Stimulated activated CD8-positive, alpha-beta memory T cell treated with anti-CD3 and anti-CD28 coated beads, Interleukin-15, amount 100 ng/mL, for 48 hours (primary cell): ENCODE results near the gene OR7G2.
"Not testable (repeated sequence)": the region's sequence is repeated elsewhere in the genome, so short reads cannot be mapped to it uniquely, and the experiment has no call there.

Experiments
- DNase-seq, 2 donors: peaks; one replicate each; pipeline ENCODE4 v3.0.0-alpha.2; 2020; ENCODE audit warnings: low read depth in 2 of 2

Gene OR7G2

DNA sequence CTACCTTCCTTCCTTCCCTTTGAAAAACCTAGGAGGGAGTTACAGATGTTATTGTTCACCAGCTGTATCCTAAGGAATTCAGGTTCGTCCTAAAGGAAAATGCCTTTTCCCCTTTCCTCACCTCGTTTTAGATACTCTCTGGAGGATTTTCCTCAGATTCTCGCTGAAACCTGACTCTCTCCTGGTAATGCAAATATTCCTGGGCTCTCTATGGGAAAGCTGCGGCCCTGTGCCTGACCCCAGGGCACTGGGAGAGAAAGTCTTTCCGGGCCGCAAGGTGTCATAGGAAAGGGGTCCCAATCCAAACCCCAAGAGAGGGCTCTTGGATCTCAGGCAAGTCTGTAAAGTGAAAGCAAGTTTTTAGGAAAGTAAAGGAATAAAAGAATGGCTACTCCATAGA, 33.5 kb downstream of the OR7G2 start:
- no peak for DNase-seq

DNA sequence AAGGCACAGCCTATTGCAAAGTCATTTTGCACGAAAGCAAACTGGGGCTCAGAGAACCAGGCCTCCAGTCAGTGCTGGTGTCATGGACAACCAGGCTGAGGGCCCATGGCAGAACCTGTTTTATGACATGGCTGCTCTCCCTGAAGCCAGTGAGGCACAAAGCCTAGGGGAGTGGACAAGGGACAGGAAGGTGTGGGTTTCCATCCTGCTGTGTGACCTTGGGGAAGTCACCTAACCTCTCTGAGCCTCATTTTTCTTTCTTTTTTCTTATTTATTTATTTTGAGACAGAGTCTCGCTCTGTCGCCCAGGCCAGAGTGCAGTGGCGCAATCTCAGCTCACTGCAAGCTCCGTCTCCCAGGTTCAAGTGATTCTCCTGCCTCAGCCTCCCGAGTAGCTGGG, 35.6 kb downstream of the OR7G2 start:
- DNase-seq: not testable (repeated sequence)

DNA sequence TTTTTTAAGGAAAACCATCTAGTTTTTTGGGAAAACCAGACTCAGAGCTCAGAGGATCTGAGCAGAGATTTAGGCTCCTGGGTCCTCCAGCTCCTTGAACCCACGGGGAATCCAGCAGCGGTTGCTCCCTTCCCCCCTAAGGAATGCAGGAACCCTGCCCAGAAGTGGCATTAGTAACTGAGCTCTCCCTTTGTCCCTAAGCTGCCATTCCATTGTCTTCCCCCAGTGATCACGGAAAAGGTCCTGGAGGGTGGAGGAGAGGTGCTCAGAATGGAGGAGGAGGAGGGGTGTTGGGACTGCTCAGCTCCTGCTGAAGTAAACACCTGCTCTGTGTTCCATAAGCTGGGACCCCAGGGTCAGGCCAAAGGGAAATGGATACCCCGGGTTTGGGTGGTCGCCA, 37.2 kb downstream of the OR7G2 start:
- no peak for DNase-seq

DNA sequence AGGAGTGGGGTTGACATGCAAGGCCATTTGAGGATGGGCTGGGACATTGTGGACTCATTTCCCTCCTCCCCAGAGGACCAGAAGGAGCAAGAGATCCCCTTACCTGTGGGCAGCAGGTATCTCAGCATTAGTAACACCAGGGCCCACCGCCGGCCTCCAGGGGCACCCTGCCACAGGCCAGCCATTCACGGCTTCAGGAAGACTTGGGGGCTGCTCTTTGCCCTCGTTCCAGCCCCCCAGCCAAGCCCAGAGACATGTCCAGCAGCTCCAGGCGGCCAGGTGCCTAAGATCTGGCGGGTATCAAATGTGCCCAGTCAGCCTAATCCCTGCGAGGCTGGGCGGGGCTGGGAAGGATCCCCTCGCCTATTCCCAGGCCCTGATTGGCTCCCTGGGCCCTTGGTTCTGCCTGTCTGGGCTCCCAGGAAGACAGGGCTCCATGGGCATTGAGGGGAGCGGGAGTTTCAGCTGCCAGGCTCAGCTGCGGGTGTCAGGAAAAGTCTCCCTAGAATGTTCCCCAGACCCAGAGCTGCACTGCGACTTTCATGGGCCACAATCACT, 41.7 kb downstream of the OR7G2 start:
- no peak for DNase-seq

DNA sequence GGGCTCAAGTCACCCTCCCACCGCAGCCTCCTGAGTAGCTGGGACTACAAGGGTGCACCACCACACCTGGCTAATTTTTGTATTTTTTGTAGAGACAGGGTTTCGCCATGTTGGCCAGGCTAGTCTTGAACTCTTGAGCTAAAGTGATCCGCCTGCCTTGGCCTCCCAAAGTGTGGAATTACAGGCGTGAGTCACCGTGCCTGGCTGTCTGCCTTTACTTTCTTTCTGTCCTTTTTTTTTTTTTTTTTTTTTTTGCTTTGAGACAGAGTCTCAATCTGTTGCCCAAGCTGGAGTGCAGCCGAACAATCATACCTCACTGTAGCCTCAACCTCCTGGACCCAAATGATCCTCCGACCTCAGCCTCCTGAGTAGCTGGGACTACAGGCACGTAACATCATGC, 45.4 kb downstream of the OR7G2 start:
- DNase-seq: no peak

DNA sequence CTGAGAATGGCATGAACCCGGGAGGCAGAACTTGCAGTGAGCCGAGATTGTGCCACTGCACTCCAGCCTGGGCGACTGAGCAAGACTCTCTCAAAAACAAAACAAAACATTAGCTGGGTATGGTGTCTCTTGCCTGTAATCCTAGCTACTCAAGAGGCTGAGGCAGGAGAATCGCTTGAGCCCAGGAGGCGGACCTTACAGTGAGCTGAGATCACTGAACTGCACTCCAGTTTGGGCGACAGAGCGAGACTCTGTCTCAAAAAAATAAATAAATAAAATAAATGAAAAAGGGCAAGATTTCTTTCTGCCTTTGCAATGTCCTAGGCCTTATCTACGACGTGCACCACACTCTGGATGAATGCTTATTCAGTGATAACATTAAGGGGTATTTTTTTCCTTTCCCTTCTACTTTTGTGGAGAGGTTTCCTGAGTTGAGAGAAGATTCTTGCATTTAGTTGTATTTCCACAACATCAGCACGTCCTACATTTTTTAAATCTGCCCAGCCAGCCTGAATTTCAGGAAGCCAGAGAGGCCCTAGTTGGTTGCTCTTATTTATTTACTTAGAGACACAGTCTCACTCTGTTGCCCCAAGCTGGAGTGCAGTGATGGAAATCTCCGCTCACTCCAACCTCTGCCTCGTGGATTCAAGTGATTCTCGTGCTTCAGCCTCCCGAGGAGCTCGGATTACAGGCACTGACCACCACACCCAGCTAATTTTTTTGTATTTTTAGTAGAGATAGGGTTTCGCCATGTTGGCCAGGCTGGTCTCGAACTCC, 46.5 kb downstream of the OR7G2 start:
- no peak for DNase-seq

DNA sequence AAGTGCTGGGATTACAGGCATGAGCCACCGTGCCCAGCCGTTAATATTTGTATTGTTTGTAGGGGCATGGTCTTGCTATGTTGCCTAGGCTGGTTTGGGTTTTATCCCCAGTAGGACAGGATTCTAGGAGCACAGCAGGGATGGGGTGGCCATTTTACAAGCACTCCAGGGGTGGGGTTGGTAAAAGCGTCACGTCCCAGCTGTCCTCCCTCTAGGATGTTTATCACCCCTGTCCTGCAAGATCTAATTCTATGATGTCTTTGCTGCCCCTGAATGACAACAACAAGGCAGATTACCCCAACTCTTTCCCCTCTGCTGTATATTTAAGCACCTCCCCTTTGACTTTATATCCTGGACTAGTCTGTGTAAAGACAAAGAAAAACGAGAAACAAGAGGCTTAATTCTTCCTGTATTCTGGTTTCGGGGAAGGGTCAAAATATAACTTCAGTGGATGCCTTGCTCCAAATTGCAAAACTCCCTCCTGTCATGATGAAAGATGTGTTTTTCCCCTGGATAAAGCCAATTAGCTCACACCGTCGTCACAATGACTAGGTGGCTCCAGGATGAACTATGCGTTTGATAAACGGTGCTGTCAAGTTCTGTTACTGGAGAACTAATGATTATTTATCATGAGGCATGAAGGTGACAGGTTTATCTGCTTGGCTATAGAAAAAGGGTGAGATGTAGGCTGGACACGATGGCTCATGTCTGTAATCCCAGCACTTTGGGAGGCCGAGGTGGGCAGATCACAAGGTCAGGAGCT, 48.2 kb downstream of the OR7G2 start:
- DNase-seq: no peak

DNA sequence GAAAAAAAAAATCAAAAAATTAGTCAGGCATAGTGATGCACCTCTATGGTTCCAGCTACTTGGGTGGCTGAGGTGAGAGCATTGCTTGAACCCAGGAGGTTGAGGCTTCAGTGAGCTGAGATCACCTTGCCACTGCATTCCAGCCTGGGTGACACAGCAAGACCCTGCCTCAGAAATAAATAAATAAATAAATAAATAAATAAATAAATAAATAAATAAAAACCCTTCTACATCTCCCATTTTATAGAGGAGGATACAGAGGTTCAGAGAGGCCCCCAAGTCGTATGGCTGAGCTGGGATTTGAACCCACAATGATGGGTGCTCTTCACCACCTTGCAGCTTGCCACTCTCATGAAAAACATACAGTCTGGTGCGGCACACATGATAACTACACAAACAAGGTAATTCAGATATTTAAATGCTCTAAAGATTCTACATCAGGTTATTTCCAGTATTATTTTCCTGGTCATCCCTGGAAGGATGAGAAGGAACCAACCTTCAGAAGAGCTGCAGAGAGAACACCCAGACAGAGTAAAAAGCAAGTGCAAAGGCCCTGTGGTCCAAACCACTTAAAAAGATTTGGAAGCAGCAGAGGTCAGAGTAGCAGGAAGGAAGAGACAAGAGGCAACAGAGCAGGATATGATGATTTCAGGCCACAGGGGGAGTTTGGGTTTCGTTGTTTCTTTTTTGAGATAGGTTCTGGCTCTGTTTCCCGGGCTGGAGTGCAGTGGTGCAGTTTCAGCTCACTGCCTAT, 49.6 kb downstream of the OR7G2 start:
- no peak for DNase-seq

DNA sequence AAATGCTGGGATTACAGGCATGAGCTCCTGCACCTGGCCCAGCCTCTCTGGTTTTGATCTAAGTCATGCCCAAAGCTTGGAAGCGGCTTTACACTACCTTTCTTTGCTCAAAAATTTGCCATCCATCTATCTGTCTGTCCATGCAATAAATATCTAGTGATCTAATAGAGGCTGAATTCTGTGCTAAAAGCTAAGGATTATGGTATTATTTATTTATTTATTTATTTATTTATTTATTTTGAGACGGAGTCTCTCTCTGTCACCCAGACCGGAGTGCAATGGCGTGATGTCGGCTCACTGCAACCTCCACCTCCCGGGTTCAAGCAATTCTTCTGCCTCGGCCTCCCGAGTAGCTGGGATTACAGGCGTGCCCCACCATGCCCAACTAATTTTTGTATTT, 51.1 kb downstream of the OR7G2 start:
- not testable (repeated sequence) for DNase-seq

DNA sequence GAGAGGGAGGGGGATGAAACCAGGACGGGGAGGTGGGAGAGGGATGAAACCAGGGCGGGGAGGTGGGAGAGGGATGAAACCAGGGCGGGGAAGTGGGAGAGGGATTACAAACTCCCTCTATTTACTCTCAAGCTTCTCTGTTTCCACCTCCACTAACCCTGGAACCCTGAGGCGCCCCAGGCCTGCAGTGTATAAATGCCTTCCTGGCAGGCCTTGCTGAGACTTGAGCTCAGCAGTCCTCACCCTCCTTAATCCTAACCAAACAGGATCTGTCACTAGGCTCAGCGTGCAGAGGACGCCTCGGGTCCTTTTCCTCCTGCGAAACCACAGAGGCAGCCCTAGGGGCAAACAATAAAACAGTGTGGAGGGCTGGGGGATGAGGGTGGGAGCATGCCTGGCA, 52.5 kb downstream of the OR7G2 start:
- DNase-seq: no peak

DNA sequence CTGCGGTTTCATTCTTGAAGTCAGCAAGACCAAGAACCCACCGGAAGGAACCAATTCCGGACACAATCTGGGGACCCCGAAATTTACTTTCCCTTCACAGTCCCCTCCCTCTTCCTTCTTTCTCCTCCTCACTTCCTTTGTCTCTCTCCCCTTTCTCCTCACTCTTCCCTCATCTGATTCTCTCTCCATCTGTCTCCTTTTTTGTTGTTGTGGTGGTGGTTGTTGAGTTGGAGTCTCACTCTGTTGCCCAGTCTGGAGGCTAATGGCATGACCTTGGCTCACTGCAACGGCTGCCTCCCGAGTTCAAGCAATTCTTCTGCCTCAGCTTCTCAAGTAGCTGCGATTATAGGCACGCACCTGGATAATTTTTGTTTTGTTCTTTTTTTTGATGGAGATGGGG, 53.1 kb downstream of the OR7G2 start:
- DNase-seq: no peak

DNA sequence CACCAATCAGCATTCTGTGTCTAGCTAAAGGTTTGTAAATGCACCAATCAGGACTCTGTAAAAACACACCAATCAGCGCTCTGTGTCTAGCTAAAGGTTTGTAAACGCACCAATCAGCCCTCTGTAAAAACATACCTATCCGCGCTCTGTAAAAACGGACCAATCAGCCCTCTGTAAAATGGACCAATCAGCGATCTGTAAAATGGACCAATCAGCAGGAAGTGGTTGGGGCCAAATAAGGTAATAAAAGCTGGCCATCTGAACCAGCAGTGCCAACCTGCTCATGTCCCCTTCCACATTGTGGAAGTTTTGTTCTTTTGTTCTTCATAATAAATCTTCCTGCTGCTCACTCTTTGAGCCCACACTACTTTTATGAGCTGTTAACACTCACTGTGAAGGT, 53.6 kb downstream of the OR7G2 start:
- DNase-seq: not testable (repeated sequence)

DNA sequence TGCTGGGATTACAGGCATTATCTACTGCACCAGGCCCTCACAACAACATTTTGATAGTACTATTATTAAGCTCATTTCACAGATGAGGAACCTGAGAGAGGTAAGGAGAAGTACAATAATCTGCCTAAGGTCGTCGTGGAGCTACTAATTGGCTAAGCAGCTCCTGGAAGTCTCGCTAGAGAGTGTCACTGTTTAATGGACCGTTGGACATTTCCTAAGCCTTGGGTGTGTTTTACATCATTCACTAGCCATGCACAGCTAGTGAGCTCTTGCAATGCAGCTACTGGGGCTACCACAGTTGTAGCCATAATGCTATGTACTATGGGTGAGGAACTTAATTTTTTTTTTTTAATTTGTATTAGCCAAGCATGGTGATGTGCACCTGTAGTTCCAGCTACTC, 54.4 kb downstream of the OR7G2 start:
- no peak for DNase-seq
